A673 (cell line): ENCODE data around the gene SHISA7. TPM values are rescaled to one million over a fixed set of nuclear protein-coding genes. Genes with fewer than 3 reads are reported as not detected.

Experiments
- BruUV-seq: library from RNA; stranded (reverse); fragments of 400-500 nt; replicated peaks from 2 replicates; lab custom pipeline; 2021; lab: Mats Ljungman, UMichigan
- CTCF ChIA-PET: fragments of 300-600 bp; sonication (Branson Sonifier 250); formaldehyde crosslinking; loops from one replicate; lab custom pipeline; 2022; ENCODE audit warnings: antibody characterized with exemption; lab: Charles Lee
- POLR2A ChIA-PET: fragments of 300-600 bp; sonication (Branson Sonifier 250); formaldehyde crosslinking; loops from one replicate; lab custom pipeline; 2022; ENCODE audit warnings: antibody characterized with exemption; ENCODE audit not compliant: low non-redundant PET; lab: Charles Lee
- DNase-seq: peaks from one replicate; pipeline ENCODE4 v3.0.0-alpha.2; 2015; ENCODE audit warnings: low spot score
- H3K27ac ChIP-seq: fragments of 200-600 bp; sonication (generic); 2 replicates; pipeline ENCODE4 v1.5.1; 2016; ENCODE audit warnings: mixed run types, low read depth, mild to moderate bottlenecking, mixed read lengths, antibody characterized with exemption, low read length; ENCODE audit not compliant: poor library complexity, severe bottlenecking
- H3K27me3 ChIP-seq: fragments of 200-600 bp; sonication (generic); replicated peaks from 2 replicates; pipeline ENCODE4 v1.6.1; 2017; ENCODE audit warnings: mixed run types, low read depth, mild to moderate bottlenecking, mixed read lengths, antibody characterized with exemption, low read length; ENCODE audit not compliant: insufficient read depth, poor library complexity
- H3K36me3 ChIP-seq: fragments of 200-600 bp; sonication (generic); 2 replicates; pipeline ENCODE4 v1.6.1; 2016; ENCODE audit warnings: mixed run types, mild to moderate bottlenecking, mixed read lengths, antibody characterized with exemption, low read length; ENCODE audit not compliant: insufficient read depth, poor library complexity, severe bottlenecking
- H3K4me1 ChIP-seq: fragments of 200-600 bp; sonication (generic); 2 replicates; pipeline ENCODE4 v1.6.1; 2017; ENCODE audit warnings: mixed run types, mild to moderate bottlenecking, mixed read lengths, antibody characterized with exemption, low read length; ENCODE audit not compliant: insufficient read depth, poor library complexity, severe bottlenecking
- H3K4me3 ChIP-seq: fragments of 200-600 bp; sonication (generic); 2 replicates; pipeline ENCODE4 v1.5.1; 2016; ENCODE audit warnings: low read depth, mixed run types, mild to moderate bottlenecking, mixed read lengths, low read length; ENCODE audit not compliant: poor library complexity, severe bottlenecking
- H3K9me3 ChIP-seq: fragments of 200-600 bp; sonication (generic); 2 replicates; pipeline ENCODE4 v1.6.1; 2016; ENCODE audit warnings: mixed run types, low read depth, mild to moderate bottlenecking, mixed read lengths, antibody characterized with exemption, low read length; ENCODE audit not compliant: poor library complexity, severe bottlenecking
- EZH2 ChIP-seq: fragments of 200-600 bp; sonication (generic); IDR thresholded peaks from 2 replicates; pipeline ENCODE4 v1.6.1; 2017; ENCODE audit warnings: borderline replicate concordance, low read depth, mild to moderate bottlenecking, mixed read lengths, antibody characterized with exemption, low read length; ENCODE audit not compliant: poor library complexity, severe bottlenecking
- intact Hi-C: fragments of 100-400 bp; cut with micrococcal nuclease; formaldehyde crosslinking; loops from one replicate; pipeline ENCODE4 v1.10.0; 2022; ENCODE audit not compliant: unreplicated experiment
- total RNA-seq: library from RNA; stranded (reverse); gene quantifications from 2 replicates; pipeline ENCODE4 v1.2.3, GENCODE V29; 2021
- TF ChIP-seq, protein P1 (sequence below): fragments of 300-800, 200-600 bp; sonication (generic); conservative IDR thresholded peaks from 2 replicates; pipeline ENCODE4 v1.5.1; 2017; ENCODE audit warnings: low read depth, mild to moderate bottlenecking, antibody characterized with exemption, low read length, moderate library complexity, mixed read lengths

The SHISA7 gene
- total RNA-seq, 1 experiment from 2014 or later: 0.21 TPM

DNA sequence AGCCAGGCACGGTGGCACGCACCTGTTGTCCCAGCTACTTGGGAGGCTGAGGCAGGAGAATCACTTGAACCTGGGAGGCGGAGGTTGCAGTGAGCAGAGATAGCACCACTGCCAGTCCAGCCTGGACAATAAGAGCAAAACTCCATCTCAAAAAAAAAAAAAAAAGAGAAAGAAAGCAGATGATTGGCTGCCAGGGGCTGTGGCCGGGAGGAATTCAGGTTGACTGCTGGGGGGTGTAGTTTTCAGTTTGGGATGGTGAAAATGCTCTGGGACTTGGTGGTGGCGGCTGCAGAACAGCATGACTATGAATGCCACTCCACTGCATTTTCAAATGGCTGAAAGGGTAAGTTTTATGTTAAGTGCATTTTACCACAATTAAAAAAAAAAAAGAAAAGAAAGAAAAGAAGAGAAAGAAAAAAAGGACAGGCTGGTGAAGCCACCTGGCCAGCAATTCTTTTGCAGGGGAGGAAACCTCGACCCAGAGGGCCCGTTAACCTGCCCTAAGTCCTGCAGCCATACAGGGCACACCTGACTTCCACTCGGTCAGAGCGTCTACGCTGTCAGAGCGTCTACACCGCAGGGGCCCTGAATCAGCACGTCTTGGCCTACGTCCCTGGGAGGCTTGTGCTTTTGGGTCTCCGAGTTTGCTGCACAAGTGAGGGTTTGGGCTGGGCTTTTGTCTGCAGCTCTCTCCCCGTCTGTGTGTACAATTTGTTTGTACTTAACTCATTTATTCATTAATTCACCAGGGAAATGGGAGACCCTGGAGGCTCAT lies 14.8 kb upstream of the SHISA7 start:
- Histone ChIP-seq H3K36me3 (no peaks in the 10 kb centered on the region), H3K4me3 (no peak overlapping the region), H3K27me3 (no peaks in the 10 kb centered on the region), H3K9me3 (no peaks in the 10 kb centered on the region), H3K27ac (no peak overlapping the region), H3K4me1 (peaks cover 38% of the 10 kb centered on the region)
- BruUV-seq: no TSS peak
- ChIA-PET CTCF (no interaction called here), POLR2A (no interaction called here)
- no peak for TF ChIP-seq EZH2
- intact Hi-C loops: no loop called here
- DNase-seq: no peak

DNA sequence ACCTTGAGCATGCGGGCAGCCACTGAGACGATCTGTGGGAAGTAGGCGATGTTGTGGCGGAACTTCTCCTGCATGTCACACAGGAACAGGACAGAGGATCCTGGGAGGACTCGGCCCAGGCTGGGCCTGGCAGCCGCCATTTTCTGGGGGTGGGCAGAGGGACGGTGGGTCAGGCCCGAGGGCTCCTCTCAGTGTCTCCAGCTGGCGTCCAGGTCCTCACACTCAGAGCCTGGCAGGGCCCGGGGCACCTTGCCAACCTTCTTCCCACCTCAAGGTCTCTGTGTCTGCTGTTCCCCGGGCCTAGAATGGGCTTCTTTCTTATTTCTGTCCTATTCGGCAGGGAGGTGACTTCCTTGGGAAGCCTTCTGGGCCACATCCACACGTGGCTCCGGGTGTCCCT lies 13.2 kb upstream of the SHISA7 start:
- peaks cover 45% of the 10 kb centered on the region for H3K4me1 ChIP-seq
- ChIA-PET CTCF (no interaction called here), POLR2A (no interaction called here)
- intact Hi-C loops: no loop called here
- no peaks in the 10 kb centered on the region for H3K9me3 ChIP-seq
- DNase-seq: no peak
- H3K4me3 ChIP-seq: no peak overlapping the region
- H3K27me3 ChIP-seq: peaks cover 11% of the 10 kb centered on the region
- H3K27ac ChIP-seq: no peak overlapping the region
- H3K36me3 ChIP-seq: no peaks in the 10 kb centered on the region
- TF ChIP-seq EZH2: no peak
- TF ChIP-seq, protein P1, sequence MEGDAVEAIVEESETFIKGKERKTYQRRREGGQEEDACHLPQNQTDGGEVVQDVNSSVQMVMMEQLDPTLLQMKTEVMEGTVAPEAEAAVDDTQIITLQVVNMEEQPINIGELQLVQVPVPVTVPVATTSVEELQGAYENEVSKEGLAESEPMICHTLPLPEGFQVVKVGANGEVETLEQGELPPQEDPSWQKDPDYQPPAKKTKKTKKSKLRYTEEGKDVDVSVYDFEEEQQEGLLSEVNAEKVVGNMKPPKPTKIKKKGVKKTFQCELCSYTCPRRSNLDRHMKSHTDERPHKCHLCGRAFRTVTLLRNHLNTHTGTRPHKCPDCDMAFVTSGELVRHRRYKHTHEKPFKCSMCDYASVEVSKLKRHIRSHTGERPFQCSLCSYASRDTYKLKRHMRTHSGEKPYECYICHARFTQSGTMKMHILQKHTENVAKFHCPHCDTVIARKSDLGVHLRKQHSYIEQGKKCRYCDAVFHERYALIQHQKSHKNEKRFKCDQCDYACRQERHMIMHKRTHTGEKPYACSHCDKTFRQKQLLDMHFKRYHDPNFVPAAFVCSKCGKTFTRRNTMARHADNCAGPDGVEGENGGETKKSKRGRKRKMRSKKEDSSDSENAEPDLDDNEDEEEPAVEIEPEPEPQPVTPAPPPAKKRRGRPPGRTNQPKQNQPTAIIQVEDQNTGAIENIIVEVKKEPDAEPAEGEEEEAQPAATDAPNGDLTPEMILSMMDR: no peak
- no TSS peak for BruUV-seq

DNA sequence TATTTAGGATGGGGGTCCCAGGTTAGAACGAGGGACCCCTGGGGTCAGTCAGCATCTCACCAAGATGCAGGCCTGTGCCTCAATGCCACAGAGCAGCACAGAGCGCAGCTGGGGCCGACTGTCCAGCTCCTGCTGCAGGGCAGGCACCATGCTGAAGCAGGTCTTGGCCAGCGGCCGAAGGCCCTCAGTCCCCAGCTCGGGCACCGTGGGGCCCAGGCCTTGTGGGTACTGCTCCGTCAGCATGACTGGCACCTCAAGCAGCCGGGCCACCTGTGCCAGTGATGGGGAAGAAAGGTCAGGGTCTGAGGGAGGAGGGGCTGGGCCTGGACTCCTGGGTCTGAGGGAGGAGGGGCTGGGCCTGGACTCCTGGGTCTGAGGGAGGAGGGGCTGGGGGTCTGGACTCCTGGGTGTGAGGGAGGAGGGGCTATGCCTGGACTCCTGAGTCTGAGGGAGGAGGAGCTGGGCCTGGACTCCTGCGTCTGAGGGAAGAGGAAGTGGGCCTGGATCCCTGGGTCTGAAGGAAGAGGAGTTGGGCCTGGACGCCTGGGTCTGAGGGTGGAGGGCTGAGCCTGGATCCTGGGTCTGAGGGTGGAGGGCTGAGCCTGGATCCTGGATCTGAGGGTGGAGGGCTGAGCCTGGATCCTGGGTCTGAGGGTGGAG lies 12.6 kb upstream of the SHISA7 start:
- CTCF ChIA-PET: no interaction called here

More for the DNA sequence above, 12.6 kb upstream of the SHISA7 start:
- TF ChIP-seq, protein P1: no peak
- no peak for TF ChIP-seq EZH2
- Histone ChIP-seq H3K27ac (no peak overlapping the region), H3K27me3 (peaks cover 18% of the 10 kb centered on the region), H3K36me3 (no peaks in the 10 kb centered on the region), H3K4me3 (no peak overlapping the region), H3K4me1 (peaks cover 41% of the 10 kb centered on the region), H3K9me3 (no peaks in the 10 kb centered on the region)
- POLR2A ChIA-PET: no interaction called here
- DNase-seq: no peak
- intact Hi-C loops: no loop called here
- BruUV-seq: no TSS peak
